WI38 (cell line): ENCODE data around the gene SLF1.

Experiments used
- H3K4me3 ChIP-seq: 2 replicates; pipeline ENCODE4 v1.5.1; 2011; ENCODE audit warnings: low read depth, mild to moderate bottlenecking, control low read depth, low read length
- CTCF ChIP-seq: IDR thresholded peaks from 2 replicates; pipeline ENCODE4 v1.5.1; 2012; ENCODE audit warnings: low read depth, mild to moderate bottlenecking, control low read depth, low read length

Gene SLF1

GRCh38 chr5:94693845-94694370, 75.4 kb downstream of the SLF1 start:
- H3K4me3 ChIP-seq, result no peak overlapping the region
- TF ChIP-seq CTCF, result no peak

- no peak overlapping the region for H3K4me3 ChIP-seq
- TF ChIP-seq CTCF, result no peak
Observed at GRCh38 chr5:94694671-94695070, 76.2 kb downstream of the SLF1 start.

GRCh38 chr5:94698197-94698596, 79.7 kb downstream of the SLF1 start:
- TF ChIP-seq CTCF, result no peak
- no peak overlapping the region for H3K4me3 ChIP-seq

GRCh38 chr5:94699562-94699961, 81.1 kb downstream of the SLF1 start:
- TF ChIP-seq CTCF, result no peak
- H3K4me3 ChIP-seq, result no peak overlapping the region

GRCh38 chr5:94700592-94700991, 82.1 kb downstream of the SLF1 start:
- TF ChIP-seq CTCF, result no peak
- no peak overlapping the region for H3K4me3 ChIP-seq

GRCh38 chr5:94702729-94703128, 84.3 kb downstream of the SLF1 start:
- no peak for TF ChIP-seq CTCF
- no peak overlapping the region for H3K4me3 ChIP-seq

GRCh38 chr5:94705427-94705826, 87.0 kb downstream of the SLF1 start:
- TF ChIP-seq CTCF, result no peak
- no peak overlapping the region for H3K4me3 ChIP-seq
